ENCODE data around the gene KCTD5.

The KCTD5 gene

GRCh38 chr16:2698103-2698870 is 16.0 kb downstream of the KCTD5 start:
- no peaks in the 10 kb centered on the region for H3K4me1 ChIP-seq (ENCODE audit: control insufficient read depth, insufficient read depth, low read length)
- POLR2A ChIA-PET: no interaction called here
- no peaks in the 10 kb centered on the region for H3K9me3 ChIP-seq (ENCODE audit: control insufficient read depth, insufficient read depth, low read depth, low read length)
- no peak overlapping the region for H3K27ac ChIP-seq (ENCODE audit: extremely low read depth, low read depth, low read length)
- no peak for TF ChIP-seq REPIN1 (tag by site-specific recombination; IDR thresholded peaks at IDR 0.05; ENCODE audit: low read depth)
- TF ChIP-seq ZNF707 (tag by site-specific recombination; IDR thresholded peaks at IDR 0.05): peak; percentile 52; the same call in 1 of the 2 replicates
- TF ChIP-seq BCL11B (tag by site-specific recombination; IDR thresholded peaks at IDR 0.05; ENCODE audit: low read depth): no peak
- H3K36me3 ChIP-seq (ENCODE audit: control insufficient read depth in 2 of 2, insufficient read depth in 1 of 2, low read length in 2 of 2): peaks cover 0 to 64% of the 10 kb centered on the region in 2 experiments; a peak in 1 of 3 replicates
- CTCF ChIA-PET: no interaction called here
- H3K4me3 ChIP-seq (ENCODE audit: low read depth, low read length): no peak overlapping the region

- ChIA-PET CTCF (no interaction called here), POLR2A (interaction anchor here (1.0 kb wide), 1 partner anchor 53 kb away, joined by 3 read pairs; the partner anchor contains the start of gene SRRM2)
- no peak for TF ChIP-seq SP3 (tag by site-specific recombination; IDR thresholded peaks at IDR 0.05)
- TF ChIP-seq HIC1 (tag by site-specific recombination; IDR thresholded peaks at IDR 0.05): peak; percentile 35; the same call in 1 of the 2 replicates
- Histone ChIP-seq H3K9me3 (ENCODE audit: control insufficient read depth, insufficient read depth, low read depth, low read length) (no peaks in the 10 kb centered on the region), H3K4me1 (ENCODE audit: control insufficient read depth, insufficient read depth, low read length) (no peaks in the 10 kb centered on the region), H3K4me3 (ENCODE audit: low read depth, low read length) (no peak overlapping the region), H3K27ac (ENCODE audit: extremely low read depth, low read depth, low read length) (no peak overlapping the region), H3K36me3 (ENCODE audit: control insufficient read depth in 2 of 2, insufficient read depth in 1 of 2, low read length in 2 of 2) (peaks cover 0 to 71% of the 10 kb centered on the region in 2 experiments; a peak in 1 of 3 replicates)
Observed at GRCh38 chr16:2698965-2699750, 16.8 kb downstream of the KCTD5 start.

- no peaks in the 10 kb centered on the region for H3K9me3 ChIP-seq (ENCODE audit: control insufficient read depth, insufficient read depth, low read depth, low read length)
- POLR2A ChIA-PET: interaction anchor here (0.6 to 1.0 kb wide), 2 partner anchors 52 to 321 kb away, joined by 3 to 4 read pairs; partner anchors contain the start of gene SRRM2
- H3K36me3 ChIP-seq (ENCODE audit: control insufficient read depth in 2 of 2, insufficient read depth in 1 of 2, low read length in 2 of 2): peaks cover 0 to 79% of the 10 kb centered on the region in 2 experiments; a peak in 1 of 3 replicates
- no peaks in the 10 kb centered on the region for H3K4me1 ChIP-seq (ENCODE audit: control insufficient read depth, insufficient read depth, low read length)
- TF ChIP-seq HOXA7 (CRISPR knock-in tag; IDR thresholded peaks at IDR 0.05; ENCODE audit: borderline replicate concordance): no peak
- TF ChIP-seq OSR2 (tag by site-specific recombination; IDR thresholded peaks at IDR 0.05): no peak
- 0 out of 2 replicates have a peak, but pooled peaks have one; percentile 26 for TF ChIP-seq HIC1 (tag by site-specific recombination; IDR thresholded peaks at IDR 0.05)
- CTCF ChIA-PET: interaction anchor here (0.6 kb wide), 1 partner anchor 383 kb away, joined by 3 read pairs; no protein-coding TSS in a partner anchor
- H3K4me3 ChIP-seq (ENCODE audit: low read depth, low read length): no peak overlapping the region
- H3K27ac ChIP-seq (ENCODE audit: extremely low read depth, low read depth, low read length): no peak overlapping the region
Observed at GRCh38 chr16:2699791-2700600, 17.7 kb downstream of the KCTD5 start.

- POLR2A ChIA-PET: interaction anchor here (0.6 kb wide), 1 partner anchor 320 kb away, joined by 4 read pairs; no protein-coding TSS in a partner anchor
- no peak overlapping the region for H3K4me3 ChIP-seq (ENCODE audit: low read depth, low read length)
- H3K9me3 ChIP-seq (ENCODE audit: control insufficient read depth, insufficient read depth, low read depth, low read length): no peaks in the 10 kb centered on the region
- H3K36me3 ChIP-seq (ENCODE audit: control insufficient read depth in 2 of 2, insufficient read depth in 1 of 2, low read length in 2 of 2): peaks cover 0 to 87% of the 10 kb centered on the region in 2 experiments; a peak in 1 of 3 replicates
- no peak overlapping the region for H3K27ac ChIP-seq (ENCODE audit: extremely low read depth, low read depth, low read length)
- CTCF ChIA-PET: interaction anchor here (0.6 to 0.8 kb wide), 2 partner anchors 167 to 384 kb away, joined by 3 read pairs; no protein-coding TSS in a partner anchor
- H3K4me1 ChIP-seq (ENCODE audit: control insufficient read depth, insufficient read depth, low read length): no peaks in the 10 kb centered on the region
- TF ChIP-seq RBAK (tag by site-specific recombination; IDR thresholded peaks at IDR 0.05) (no peak), ZSCAN4 (tag by site-specific recombination; IDR thresholded peaks at IDR 0.05) (no peak), BCL6B (tag by site-specific recombination; IDR thresholded peaks at IDR 0.05) (no peak), ZNF426 (tag by site-specific recombination; IDR thresholded peaks at IDR 0.05) (no peak), ZNF629 (tag by site-specific recombination; IDR thresholded peaks at IDR 0.05) (no peak), ZNF341 (tag by site-specific recombination; IDR thresholded peaks at IDR 0.05; ENCODE audit: low read depth) (no peak), SCRT2 (tag by site-specific recombination; IDR thresholded peaks at IDR 0.05) (no peak), SP2 (tag by site-specific recombination; IDR thresholded peaks at IDR 0.05) (no peak), ZFP69B (tag by site-specific recombination; IDR thresholded peaks at IDR 0.05) (no peak)
Observed at GRCh38 chr16:2700786-2701185, 18.5 kb downstream of the KCTD5 start.
